Right ventricle myocardium inferior (tissue), 1 donor: ENCODE measurements around the gene MYO5B. TPM values are rescaled to one million over a fixed set of nuclear protein-coding genes. Genes with fewer than 3 reads are reported as not detected.

Source experiments
- ATAC-seq: fragments of 200-7000 bp; cut with Tn5 transposase; one replicate; pipeline ENCODE4 v1.9.1; 2020; ENCODE audit warnings: mild to moderate bottlenecking, moderate library complexity
- DNase-seq: peaks from one replicate; pipeline ENCODE4 v3.0.0; 2021; ENCODE audit errors: missing footprints
- intact Hi-C: fragments of 100-400 bp; cut with DNase I; formaldehyde crosslinking; loops from one replicate; pipeline ENCODE4 v1.11.0; 2022
- total RNA-seq: library from RNA; stranded (reverse); fragmentation: NEBNext Ultra II Directional; extraction: Animal tissue kit (Norgen Biotek cat#: 25700); gene quantifications from one replicate; pipeline ENCODE4 v1.2.1, GENCODE V29; 2021
- donor health status: DM: no; HTN: yes; CAD: no; lungs with severe emphysema.

MYO5B gene
- total RNA-seq, 1 donor from 2014 or later = 0.89 TPM

DNA sequence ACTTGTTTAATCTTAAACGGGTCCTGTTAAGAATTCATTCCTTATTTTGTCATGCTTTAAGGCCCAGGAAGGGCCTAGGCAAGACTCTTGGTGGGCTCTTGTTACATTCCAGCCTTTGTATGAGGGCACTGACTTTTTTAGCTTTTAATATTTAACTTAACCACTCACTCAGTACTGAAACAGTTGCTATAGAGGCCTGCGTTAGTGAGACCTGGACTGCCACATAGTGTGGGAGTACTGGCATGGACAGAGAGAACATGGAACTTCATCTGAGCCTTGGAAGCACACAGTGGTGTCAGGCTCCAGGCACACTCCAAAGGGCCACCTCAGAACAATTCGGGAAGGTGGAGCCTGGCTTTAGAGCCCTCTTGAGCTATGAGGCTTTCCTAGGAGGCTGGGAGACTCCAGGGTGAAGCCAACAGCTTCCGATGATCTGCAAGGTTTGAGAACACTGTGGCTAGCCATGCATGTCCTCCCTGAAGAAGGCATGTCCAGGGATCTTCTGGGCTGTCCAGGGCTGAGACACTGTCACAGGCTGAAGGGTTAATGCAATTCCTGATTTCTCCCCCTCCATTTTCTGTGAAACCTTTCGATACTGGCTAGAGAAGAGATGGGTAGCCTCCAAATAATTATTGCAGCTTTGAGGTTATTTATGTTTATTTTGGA is 226.2 kb downstream of the MYO5B start:
- DNase-seq (no peak), ATAC-seq (no peak)
- intact Hi-C loops = no loop called here

DNA sequence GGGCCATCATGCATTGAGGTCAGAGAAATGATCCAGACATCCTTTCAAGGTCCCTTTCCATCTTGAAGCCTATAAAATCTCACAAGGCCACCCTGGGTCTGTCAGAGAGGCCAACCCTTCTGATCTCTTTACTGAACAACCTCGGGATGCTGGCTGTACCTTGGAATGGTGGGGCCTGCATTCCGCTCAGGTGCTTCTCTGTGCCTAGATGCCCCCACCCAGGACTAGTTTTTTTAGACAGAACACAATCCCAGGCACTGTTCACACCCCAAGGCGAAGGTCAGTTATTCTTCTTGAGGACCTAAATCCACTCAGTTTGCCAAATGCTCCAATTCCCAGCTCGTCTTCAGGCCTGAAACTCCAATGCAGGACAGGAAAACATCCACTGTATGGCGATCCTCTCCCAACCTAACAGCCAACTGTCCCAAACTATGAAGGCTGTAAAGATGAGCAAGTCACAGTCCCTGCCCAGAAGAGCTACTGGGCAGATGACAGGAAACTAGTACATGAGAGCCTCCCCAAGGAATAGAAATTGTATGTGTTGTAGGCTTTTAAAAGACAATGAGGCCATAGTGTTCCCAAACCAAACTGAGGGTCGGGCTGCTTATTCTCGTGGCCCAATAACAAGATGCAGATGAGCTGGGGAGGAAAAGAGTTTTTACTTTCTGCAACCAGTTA is 227.2 kb downstream of the MYO5B start:
- no peak for ATAC-seq
- intact Hi-C loops = no loop called here

DNA sequence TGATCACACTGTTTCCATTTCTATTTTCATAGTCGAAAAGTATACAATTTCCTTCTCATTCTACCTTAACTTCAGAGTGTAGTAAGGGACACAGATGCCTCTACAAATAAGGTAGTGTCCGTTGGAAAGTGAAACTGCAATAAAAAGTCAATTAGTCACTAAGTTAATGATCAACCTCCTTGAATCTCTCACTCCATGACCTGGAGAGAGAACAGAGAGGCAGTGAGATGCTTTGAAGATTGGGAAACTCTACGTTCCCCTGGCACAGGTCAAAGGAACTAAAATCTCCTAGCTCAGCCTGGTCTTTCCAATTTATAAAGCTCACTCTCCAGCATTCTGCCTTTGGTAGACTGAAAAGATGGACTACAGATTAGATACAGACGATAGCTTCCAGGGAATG is 227.8 kb downstream of the MYO5B start:
- DNase-seq (no peak), ATAC-seq (no peak)
- intact Hi-C loops = no loop called here

More for the DNA sequence above, 227.2 kb downstream of the MYO5B start:
- DNase-seq = no peak

DNA sequence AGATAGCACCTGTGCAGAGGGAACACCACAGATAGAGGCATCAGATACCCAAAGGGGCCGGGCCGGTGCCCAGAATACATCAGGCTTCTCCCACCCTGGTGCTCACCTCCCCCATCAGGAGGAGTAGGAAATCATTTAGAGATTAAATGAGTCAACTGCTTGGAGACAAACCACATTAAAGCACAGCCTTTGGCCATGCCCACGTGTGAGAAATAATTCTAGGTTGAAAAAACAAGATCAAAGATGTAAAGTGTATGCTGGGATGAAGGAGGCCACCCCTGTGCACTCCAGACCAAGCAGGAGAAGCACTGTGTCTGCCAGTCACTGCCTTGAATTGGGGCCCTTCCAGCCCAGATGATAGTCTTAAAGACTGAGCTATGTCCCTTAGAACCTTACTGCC is 228.9 kb downstream of the MYO5B start:
- no peak for DNase-seq
- no peak for ATAC-seq

DNA sequence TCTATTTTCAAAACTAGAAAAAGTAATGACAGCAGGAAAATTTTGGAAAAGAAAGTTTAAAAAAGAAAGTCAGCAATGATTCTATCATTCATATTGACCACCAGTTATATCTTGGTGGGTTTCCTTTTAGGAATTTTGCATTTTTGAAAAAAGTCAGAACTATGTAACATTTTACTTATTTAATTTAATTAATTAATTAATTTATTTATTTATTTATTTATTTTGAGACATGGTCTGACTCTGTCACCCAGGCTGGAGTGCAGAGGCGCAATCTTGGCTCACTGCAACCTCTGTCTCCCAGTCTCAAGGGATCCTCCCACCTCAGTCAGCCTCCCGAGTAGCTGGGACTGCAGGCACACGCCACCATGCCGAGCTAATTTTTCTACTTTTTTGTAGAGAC is 231.7 kb downstream of the MYO5B start:
- intact Hi-C loops = no loop called here
- ATAC-seq = no peak

More for the DNA sequence above, 228.9 kb downstream of the MYO5B start:
- intact Hi-C loops = no loop called here

DNA sequence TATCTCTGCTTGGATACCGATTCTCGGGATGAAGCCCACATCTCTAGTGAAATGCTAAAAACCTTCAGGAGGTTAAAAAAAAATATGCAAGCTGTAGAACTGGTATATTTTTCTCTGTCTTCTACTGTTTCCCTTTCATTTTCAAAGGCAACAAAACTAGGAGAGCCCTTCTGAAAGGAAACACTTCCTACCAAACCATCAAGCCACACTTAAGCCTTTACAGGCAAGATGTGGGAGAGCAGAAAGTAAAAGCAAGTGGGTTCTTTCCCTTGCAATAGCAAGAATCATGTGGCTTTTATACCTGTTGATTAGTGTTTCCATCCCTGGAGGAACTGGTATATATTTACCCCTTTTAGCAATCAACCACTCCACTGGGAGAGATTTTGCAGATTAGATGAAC is 233.7 kb downstream of the MYO5B start:
- DNase-seq = no peak
- intact Hi-C loops = no loop called here
- no peak for ATAC-seq

More for the DNA sequence above, 231.7 kb downstream of the MYO5B start:
- no peak for DNase-seq

DNA sequence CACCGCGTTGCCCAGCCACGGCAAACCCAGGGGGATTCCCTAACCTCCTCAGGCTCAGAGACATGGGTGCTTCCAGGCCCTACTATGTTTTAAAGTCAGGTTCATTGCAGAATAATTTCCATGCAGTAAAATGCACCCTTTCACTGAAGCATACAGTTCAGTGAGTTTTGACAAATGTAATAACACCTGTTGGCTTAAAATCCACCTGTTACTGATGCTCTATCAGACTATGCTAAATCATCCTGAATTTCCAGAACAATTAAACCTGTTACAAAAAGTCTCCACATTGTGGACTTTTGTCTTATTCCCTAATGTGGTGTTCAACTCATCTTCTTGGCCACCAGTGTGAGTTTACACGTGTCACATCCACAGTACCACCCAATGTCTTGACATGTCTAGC is 234.6 kb downstream of the MYO5B start:
- DNase-seq = no peak
- ATAC-seq = no peak
- intact Hi-C loops = no loop called here

DNA sequence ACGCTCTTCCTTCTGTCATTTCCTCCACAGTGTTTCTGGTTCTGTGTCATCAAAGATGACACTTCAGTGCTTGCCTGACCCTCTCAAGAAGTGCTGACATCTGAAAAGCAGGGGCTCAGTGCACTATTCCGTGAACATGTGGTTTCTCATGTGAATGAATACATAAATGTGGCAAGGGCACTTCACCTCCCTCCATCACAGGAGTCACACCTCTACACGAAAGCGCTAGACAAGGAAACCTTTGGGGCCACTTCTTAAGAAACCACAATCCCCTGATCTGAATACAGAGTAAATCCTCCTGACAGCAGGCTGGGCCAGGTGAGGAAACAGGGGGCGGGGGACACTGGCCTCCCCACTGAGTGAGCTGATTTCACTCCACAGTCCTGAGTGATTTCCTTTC is 235.8 kb downstream of the MYO5B start:
- intact Hi-C loops = no loop called here
- ATAC-seq (no peak), DNase-seq (no peak)

DNA sequence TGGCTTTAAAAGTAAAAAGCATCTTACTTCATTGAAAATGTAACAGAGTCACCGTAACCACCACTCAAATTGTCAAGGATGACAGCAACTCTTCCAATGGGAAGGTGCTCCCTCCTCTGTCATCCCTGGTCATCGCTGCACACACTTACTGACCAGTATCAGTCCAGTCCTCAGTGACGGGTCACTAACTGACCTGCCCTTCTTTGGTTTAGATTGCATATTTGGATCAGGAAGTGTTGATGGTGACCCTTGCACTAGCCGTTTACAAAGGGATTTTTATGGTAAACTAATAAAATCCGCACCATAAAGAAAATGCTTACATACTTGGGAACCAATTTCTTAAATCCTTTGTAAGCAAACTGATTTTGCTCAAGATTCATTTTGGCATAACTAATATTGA is 239.7 kb downstream of the MYO5B start:
- ATAC-seq (no peak), DNase-seq (no peak)
- intact Hi-C loops = no loop called here

DNA sequence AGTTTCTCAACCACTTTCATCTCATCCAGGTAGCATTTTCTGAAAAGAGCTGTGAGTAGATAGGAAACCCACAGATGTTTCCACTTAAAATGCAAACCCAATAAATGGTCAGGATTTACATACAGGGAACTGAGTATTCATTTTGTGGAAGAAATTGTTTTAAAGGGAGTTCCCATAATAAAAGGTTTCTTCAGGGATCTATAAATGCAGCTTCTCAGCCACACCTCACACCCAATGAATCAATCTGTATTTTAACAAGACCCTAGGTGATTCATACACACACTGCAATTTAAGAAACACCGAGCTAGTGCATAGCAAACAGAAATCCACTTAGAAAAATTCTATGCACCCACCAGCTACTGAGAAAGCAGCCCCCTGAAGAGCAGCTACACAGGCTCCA is 241.6 kb downstream of the MYO5B start:
- DNase-seq (no peak), ATAC-seq (no peak)
- intact Hi-C loops = no loop called here

DNA sequence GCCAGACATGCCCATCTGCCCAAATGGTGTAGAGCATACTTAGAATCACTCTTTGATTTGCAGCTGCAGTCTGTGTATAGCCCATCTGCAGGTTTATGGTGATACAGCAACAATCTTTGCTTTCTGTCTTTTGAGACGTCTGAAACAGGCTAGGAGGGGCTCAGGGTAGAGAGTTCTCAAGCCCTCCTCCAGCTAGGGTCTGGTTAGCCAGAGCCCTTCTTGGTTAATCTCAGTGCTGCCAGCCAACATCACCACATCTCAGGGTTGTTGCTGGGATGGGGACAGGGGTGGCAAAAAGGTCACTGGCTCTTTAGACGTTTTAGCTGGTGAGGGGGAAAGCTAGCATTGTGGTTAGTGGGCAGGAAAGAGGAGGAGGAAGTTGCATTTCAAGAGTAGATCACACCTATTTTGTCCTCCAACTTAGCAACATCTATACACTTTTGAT is 245.0 kb downstream of the MYO5B start:
- no peak for DNase-seq
- intact Hi-C loops = no loop called here
- ATAC-seq = no peak

DNA sequence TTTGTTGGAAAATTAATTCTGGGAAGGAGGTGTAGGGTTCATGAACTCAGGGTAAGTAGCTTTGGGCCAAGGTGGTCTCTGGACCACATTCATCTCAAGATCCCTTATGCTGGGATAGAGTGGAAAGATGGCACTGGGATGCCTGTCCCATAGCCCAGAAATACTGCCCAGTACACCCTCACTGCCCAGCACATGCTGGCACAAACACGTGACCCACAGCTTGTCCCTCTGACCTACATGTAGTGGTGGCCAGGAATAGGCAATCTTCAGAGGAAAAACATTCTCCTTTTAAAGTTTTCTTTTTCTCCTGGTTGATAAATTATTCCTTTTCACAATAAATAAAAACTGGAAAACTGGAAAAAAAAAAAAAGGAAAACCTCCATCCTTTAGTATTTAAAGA is 246.0 kb downstream of the MYO5B start:
- intact Hi-C loops = no loop called here

DNA sequence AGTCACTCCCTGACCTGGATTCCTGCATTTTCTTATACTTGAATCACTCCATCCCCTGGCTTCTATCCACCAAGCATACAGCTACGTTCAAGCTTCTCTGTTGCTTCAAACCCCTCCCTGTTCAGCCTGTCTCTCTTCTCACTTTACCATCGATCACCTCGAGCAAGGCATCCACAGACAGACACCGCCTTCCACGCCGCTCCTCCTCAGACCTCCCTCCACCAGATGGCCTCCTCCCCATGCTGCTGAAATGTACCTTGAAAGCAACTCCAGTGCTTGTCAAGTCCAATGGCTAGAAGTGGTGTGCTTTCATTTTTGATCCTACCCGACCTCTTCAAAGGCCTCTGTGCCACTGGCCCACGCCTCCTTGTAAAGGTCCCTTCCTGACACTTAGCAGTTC is 250.3 kb downstream of the MYO5B start:
- intact Hi-C loops = no loop called here
- ATAC-seq = no peak
- DNase-seq = no peak

More for the DNA sequence above, 246.0 kb downstream of the MYO5B start:
- ATAC-seq (no peak), DNase-seq (no peak)

DNA sequence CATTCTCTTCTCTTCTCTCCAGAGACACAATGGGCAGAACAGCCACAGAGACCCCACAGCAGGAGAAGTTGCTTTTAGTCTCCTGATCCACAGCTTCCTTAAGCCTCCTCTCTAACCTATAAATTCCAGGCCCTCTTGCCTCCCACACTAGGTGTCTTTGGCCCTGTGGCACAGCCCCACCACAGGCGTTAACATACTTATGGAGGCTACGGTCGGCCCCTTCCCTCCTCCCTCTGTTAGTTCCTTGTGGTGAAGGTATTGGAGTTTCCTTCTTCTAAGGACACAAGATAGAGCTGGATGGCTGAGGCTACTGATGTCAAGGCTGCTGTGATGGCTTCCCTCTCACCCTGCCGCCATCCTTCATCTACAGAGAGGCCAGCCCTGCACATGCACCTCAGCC is 258.1 kb downstream of the MYO5B start:
- DNase-seq (no peak), ATAC-seq (no peak)
- intact Hi-C loops = no loop called here

DNA sequence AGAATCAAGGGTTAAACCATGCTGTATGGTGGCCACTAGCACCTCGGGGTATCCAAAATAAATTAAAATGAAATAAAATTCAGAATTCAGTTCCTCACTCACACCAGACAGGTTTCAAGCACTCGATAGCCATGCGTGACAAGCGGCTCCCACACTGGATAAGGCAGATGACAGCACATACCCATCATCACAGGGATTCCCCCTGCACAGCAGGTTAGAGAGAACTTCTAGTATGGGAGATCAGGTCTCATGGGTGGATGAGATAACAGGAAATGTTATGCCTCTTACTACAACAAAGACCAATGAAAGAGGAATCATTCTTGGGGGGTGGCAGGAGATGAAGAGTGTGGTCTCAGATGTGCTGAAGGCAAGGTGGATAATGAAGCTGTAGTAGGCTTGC is 259.7 kb downstream of the MYO5B start:
- intact Hi-C loops = no loop called here
- ATAC-seq (no peak), DNase-seq (no peak)

DNA sequence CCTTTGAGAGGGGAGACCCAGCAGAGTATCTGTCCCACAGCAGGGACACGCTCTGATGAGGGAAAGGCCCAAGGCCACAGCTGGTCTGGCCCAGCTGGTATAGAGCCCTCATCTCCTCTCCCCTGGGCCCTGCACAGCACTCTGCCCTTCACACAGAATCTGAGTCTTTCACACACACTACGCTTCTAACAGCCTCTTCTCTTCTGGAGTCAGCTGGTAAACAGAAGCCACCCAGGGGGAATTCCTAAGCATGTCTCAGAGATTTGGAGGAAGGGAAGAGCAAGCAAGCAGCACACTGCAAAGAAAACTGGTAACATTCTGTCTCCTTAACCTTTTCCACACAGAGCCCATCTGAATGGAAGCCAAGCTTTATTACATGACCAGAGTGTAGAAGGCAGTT is 260.5 kb downstream of the MYO5B start:
- ATAC-seq (no peak), DNase-seq (no peak)
- intact Hi-C loops = no loop called here

DNA sequence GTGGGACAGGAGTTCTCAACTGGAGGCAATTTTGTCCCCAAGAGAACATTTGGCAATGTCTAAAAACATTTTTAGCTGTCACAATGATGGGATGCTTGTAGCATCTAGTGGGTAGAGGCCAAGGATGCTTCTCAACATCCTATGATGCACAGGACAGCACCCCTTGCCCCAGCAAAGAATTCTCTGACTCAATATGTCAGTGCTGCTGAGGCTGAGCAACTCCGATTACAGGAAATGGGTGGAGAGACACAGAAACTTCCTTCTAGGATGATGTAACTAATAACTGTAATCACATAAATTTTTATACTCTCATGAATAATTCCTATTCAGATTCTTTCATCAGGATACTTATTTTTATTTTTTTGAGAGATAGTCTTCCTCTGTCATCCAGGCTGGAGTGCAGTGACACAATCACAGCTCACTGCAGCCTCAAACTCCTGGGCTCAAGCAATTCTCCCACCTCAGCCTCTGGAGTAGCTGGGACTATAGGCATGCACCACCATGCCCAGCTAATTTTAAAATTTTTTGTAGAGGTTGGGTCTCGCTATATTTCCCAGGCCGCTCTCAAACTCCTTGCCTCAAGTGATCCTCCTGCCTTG is 261.3 kb downstream of the MYO5B start:
- no peak for ATAC-seq

DNA sequence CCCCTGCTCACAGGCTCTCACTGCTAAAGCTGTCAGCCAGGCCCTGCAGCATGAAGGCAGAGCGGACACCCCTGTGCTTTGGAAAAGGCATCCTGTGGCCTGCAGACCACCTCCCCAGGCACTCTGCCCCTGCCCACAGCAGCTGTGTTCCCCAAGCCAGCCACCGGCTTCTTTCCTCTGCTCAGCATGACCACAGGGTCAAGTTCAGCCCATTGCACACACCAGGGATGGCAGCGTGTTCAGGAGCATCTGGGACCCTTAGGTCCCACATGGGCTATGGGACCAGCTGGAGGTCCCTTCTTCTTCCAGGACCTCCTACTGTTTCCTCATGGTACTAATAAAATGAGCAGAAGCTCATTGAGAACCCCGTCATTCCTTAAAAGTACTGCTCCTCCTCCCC is 263.2 kb downstream of the MYO5B start:
- DNase-seq (no peak), ATAC-seq (no peak)
- intact Hi-C loops = no loop called here

More for the DNA sequence above, 261.3 kb downstream of the MYO5B start:
- no peak for DNase-seq
- intact Hi-C loops = no loop called here

DNA sequence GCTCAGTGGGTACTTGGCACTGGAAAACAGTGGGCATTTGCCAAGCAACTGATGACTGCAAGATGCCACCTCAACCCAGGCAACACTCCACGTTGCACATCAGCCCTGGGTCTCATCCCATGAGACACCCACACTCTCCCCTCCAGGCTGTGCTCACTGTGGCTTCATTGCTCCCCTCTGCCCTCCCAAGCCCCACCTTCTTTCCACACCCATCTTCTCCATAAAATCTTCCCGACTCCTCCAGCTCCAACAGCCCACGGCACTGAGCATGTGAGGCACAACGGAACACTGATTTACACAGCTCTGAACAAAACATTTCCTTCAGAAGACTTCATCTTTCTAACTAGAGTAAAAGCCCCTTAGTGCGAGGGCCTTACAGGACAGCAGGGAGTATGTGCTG is 263.8 kb downstream of the MYO5B start:
- no peak for DNase-seq

DNA sequence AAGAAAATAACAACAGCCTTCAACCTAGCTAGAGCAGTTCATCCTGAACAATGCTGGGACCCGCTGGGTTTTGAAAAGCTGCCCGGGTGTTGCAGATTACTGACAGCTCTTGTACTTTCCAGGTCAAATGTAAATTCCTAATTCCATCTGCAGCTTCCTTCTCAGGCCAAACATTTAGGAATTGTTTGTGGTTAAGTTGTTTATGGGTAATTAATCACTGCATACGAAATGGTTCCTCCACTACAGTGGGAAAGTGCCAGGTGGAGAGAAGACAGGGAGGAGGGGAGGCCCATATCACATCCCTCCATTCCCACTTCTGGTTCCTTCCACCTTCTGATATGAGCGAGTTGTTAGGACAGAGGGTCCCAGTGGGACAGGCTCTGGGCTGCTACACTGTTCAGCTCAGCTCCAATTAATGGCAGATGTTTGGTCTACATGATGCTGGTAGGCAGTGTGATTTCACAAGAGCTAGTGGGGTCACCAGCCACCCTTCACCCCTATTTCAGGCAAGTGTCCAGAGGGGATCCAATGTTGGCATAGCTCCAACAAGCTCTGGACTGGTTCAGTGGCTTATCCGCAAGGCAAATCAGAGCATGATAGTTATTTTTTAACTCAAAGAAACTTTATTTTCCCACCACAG is 268.7 kb downstream of the MYO5B start:
- peak; percentile 42 for ATAC-seq
- intact Hi-C loops = no loop called here
- DNase-seq = no peak

More for the DNA sequence above, 263.8 kb downstream of the MYO5B start:
- no peak for ATAC-seq
- intact Hi-C loops = no loop called here
